GM12892 (cell line): ENCODE results near the gene OSBPL5.

Experiments used
- POLR2A ChIP-seq: IDR thresholded peaks from 2 replicates; pipeline ENCODE4 v1.6.1; 2011; ENCODE audit warnings: low read depth, low read length, control low read depth
- POLR2AphosphoS5 ChIP-seq: IDR thresholded peaks from 2 replicates; pipeline ENCODE4 v1.6.1; 2011; ENCODE audit warnings: low read depth, low read length, control low read depth

DNA sequence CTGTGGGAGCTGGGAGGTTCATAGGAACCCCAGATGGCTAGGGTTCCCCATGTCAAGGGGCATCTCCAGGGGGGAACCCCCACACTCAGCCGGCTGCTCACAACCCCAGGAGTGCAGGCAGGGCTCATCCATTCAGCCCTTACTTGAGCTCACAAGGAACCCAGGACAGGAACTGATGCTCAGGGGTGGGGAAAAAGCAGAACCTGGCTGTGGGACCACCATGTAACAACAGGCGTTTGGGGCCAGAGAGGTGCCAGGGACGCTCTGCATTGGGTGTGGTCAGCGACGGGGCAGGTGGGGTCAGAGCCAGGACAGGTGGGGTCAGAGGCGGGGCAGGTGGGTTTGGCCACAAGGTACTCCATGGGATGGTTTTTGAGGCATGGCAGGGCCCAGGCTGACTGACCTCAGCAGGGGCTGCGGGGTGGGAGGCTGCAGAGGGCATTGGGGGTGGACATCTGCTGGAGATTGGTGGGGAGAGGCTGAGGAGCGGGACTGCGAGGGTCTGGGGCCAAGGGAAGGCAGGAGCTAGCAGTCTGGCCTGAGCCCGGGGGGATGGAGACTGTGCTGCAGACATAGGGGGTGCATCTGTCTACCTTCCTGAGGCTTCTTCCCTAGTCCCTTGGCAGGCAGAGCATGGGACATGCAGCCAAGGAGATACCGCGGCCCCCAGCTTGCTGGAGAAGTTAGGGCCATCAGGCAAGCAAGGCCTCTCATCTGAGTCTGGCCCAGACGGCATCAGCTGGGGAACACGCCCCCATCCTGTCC is 73.8 kb downstream of the OSBPL5 start:
- TF ChIP-seq POLR2A: no peak
- TF ChIP-seq POLR2AphosphoS5: no peak
